Pancreas (tissue), 10 donors: ENCODE measurements around the gene KLF11. TPM values are rescaled to one million over a fixed set of nuclear protein-coding genes. Genes with fewer than 3 reads are reported as not detected.
A peak's percentile ranks its signal among the peaks of the same experiment; 100 is the strongest.

Experiments
- ATAC-seq, 4 donors: fragments of 200-7000 bp; cut with Tn5 transposase; one replicate each; pipeline versions ENCODE4 v1.8.0 to v1.9.1; 2020; ENCODE audit warnings: mild to moderate bottlenecking in 4 of 4, moderate library complexity in 4 of 4
- DNase-seq, 6 donors: peaks; one replicate each; pipeline ENCODE4 v3.0.0-alpha.2; 2020
- FAIRE-seq: peaks from 2 replicates; lab custom pipeline; 2012; peaks lifted over from hg19 to GRCh38; lab: Jason Lieb, UNC
- H3K27ac ChIP-seq, 4 donors: fragments of 200-600 bp; sonication (generic); 1 replicate in 3 of 4; 2 replicates in 1 of 4; pipeline versions ENCODE4 v1.5.0 to v1.8.0; 2020
- H3K27me3 ChIP-seq, 4 donors: fragments of 200-600 bp; one replicate each; pipeline ENCODE4 v1.8.0; 2021
- H3K36me3 ChIP-seq, 3 donors: fragments of 200-600 bp; sonication (generic) in 1 of 3; one replicate each; pipeline versions ENCODE4 v1.5.0 to v1.8.0; 2020 to 2021
- H3K4me1 ChIP-seq, 3 donors: fragments of 200-600 bp; one replicate each; pipeline ENCODE4 v1.8.0; 2021
- H3K4me3 ChIP-seq, 4 donors: fragments of 200-600 bp; sonication (generic) in 2 of 4; one replicate each; pipeline versions ENCODE4 v1.5.0 to v1.8.0; 2020 to 2021
- H3K9me3 ChIP-seq, 4 donors: fragments of 200-600 bp; one replicate each; pipeline ENCODE4 v1.8.0; 2021
- WGBS, 2 donors: extraction: QIAGEN DNeasy Blood & Tissue Kit; methylation state at CpG; one replicate each; pipeline ENCODE4 v1.1.7; 2013; 5-methylcytosine and 5-hydroxymethylcytosine counted together
- intact Hi-C, 3 donors: fragments of 100-400 bp; cut with DNase I; formaldehyde crosslinking; loops; one replicate each; pipeline versions ENCODE4 v1.11.1 to v1.14.2; 2022
- polyA plus RNA-seq, 2 donors: library from polyadenylated mRNA; stranded (reverse); fragments of 200-250 nt; gene quantifications; one replicate each; pipeline ENCODE4 v1.2.3, GENCODE V29; 2013
- total RNA-seq, 6 donors: library from RNA; stranded (reverse); fragmentation: NEBNext Ultra II Directional in 4 of 6; extraction: Animal tissue kit (Norgen Biotek cat#: 25700) in 4 of 6; gene quantifications; one replicate each; pipeline versions ENCODE4 v1.2.1 to v1.2.4, GENCODE V29; 2021 to 2023
- TF ChIP-seq, protein P1 (sequence below), 4 donors: fragments of 200-600 bp; sonication (generic) in 3 of 4; IDR thresholded peaks; one replicate each; pipeline versions ENCODE4 v1.5.0 to v1.8.0; 2021; ENCODE audit warnings: antibody characterized with exemption in 4 of 4
- donor health status: healthy with polysubstance abuse.
- donor health status: DM: no; HTN: no; CAD: no; lungs with moderate emphysema.
- donor health status: DM: no; HTN: no; CAD: no.
- donor health status: control.
- donor health status: control.
- donor health status: Bipolar disorder and iron deficiency.
- donor health status: DM: yes; HTN: yes; CAD: no.
- donor health status: DM: no; HTN: no; CAD: no.
- donor health status: DM: no; HTN: no; CAD: no.
- donor health status: DM: yes; HTN: yes; CAD: no.

The KLF11 gene
- total and polyA plus RNA-seq, 8 donors = 6.4 to 41.2 (median 21.3) TPM

DNA sequence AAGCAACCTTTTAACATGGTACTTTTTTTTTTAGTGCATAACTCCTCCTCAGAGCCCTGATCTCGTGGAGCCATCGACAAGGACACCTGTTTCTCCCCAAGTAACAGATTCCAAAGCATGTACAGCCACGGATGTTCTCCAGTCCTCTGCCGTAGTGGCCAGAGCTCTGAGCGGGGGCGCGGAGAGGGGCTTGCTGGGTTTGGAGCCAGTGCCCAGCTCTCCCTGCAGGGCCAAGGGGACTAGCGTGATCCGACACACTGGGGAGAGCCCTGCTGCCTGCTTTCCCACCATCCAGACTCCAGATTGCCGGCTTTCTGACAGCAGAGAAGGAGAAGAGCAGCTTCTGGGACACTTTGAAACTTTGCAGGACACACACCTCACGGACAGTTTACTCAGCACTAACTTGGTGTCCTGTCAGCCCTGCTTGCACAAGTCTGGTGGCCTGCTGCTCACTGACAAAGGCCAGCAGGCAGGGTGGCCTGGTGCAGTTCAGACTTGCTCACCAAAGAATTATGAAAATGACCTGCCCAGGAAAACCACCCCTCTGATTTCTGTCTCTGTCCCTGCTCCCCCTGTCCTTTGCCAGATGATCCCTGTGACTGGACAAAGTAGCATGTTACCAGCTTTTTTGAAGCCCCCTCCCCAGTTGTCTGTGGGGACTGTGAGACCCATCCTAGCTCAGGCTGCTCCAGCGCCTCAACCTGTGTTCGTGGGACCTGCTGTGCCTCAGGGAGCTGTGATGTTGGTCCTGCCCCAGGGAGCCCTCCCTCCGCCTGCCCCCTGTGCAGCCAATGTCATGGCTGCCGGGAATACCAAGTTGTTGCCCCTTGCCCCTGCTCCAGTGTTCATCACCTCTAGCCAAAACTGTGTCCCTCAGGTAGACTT, 4.5 kb downstream of the KLF11 start:
- ATAC-seq = no peak

DNA sequence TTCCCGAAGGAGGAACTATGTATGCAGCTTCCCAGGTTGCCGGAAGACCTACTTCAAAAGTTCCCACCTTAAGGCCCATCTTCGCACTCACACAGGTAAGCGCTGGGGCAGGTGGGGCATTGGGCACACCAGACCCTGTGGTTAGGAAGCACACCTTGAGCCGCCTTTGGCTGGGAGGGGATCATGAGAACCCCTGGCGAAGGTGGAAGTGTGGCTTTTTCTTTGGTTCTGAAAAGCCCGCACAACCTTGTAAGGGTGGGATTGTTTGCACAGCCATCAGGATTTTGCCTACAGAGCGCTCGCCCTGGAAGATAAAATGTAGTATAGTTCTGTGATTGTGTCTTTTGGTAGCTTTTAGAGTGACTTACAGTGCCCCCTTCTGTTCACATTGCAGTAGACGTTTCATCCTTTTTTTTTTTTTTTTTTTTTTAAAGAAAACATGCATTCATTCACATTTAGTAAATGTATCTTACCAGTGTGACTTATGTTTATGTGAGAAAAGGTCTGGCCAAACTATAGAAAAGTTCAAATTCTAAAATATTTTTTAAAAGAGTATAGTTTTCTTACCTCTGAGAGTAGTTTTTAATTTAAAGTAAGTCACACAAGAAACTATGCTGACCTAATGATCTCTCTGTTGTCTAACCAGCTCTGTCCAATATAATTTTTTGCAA, 5.3 kb downstream of the KLF11 start:
- FAIRE-seq (peak; percentile 91), ATAC-seq (peak in 2 of 4 donors; percentile 9 to 22), DNase-seq (peak in 3 of 6 donors; percentile 21 to 48 (median 31))
- TF ChIP-seq, protein P1, sequence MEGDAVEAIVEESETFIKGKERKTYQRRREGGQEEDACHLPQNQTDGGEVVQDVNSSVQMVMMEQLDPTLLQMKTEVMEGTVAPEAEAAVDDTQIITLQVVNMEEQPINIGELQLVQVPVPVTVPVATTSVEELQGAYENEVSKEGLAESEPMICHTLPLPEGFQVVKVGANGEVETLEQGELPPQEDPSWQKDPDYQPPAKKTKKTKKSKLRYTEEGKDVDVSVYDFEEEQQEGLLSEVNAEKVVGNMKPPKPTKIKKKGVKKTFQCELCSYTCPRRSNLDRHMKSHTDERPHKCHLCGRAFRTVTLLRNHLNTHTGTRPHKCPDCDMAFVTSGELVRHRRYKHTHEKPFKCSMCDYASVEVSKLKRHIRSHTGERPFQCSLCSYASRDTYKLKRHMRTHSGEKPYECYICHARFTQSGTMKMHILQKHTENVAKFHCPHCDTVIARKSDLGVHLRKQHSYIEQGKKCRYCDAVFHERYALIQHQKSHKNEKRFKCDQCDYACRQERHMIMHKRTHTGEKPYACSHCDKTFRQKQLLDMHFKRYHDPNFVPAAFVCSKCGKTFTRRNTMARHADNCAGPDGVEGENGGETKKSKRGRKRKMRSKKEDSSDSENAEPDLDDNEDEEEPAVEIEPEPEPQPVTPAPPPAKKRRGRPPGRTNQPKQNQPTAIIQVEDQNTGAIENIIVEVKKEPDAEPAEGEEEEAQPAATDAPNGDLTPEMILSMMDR (IDR thresholded peaks at IDR 0.05) = peak in 3 of 4 donors; percentile 42 to 49 (median 46)
- peaks cover 35 to 43% (median 40%) of the 10 kb centered on the region in 3 donors for H3K4me1 ChIP-seq
- H3K4me3 ChIP-seq = peak overlapping the region in 1 of 4 donors; percentile 22
- H3K27me3 ChIP-seq = no peaks in the 10 kb centered on the region
- peaks cover 0 to 58% (median 19%) of the 10 kb centered on the region in 3 donors for H3K36me3 ChIP-seq
- 48 to 50% methylated on average over 10 of the region's 10 CpGs for WGBS, 2 donors
- H3K27ac ChIP-seq = peak overlapping the region in 1 of 4 donors; percentile 10
- H3K9me3 ChIP-seq = no peaks in the 10 kb centered on the region
- intact Hi-C loops = loop anchor here in 2 of 3 donors (5.0 kb wide), 2 partner anchors 61 to 246 kb away; no protein-coding TSS in a partner anchor

More for the DNA sequence above, 4.5 kb downstream of the KLF11 start:
- Histone ChIP-seq H3K27ac (no peak overlapping the region), H3K9me3 (no peaks in the 10 kb centered on the region), H3K36me3 (peaks cover 0 to 51% (median 19%) of the 10 kb centered on the region in 3 donors), H3K4me1 (peaks cover 28 to 41% (median 32%) of the 10 kb centered on the region in 3 donors), H3K4me3 (peak overlapping the region in 1 of 4 donors; percentile 22), H3K27me3 (no peaks in the 10 kb centered on the region)
- whole genome bisulfite sequencing, 2 donors = 72 to 79% methylated on average over 15 of the region's 15 CpGs
- FAIRE-seq (no peak), DNase-seq (peak in 2 of 6 donors; percentile 57 to 64)
- TF ChIP-seq, protein P1 (IDR thresholded peaks at IDR 0.05) = no peak
- intact Hi-C loops = loop anchor here in 2 of 3 donors (5.0 kb wide), 2 partner anchors 61 to 246 kb away; no protein-coding TSS in a partner anchor

DNA sequence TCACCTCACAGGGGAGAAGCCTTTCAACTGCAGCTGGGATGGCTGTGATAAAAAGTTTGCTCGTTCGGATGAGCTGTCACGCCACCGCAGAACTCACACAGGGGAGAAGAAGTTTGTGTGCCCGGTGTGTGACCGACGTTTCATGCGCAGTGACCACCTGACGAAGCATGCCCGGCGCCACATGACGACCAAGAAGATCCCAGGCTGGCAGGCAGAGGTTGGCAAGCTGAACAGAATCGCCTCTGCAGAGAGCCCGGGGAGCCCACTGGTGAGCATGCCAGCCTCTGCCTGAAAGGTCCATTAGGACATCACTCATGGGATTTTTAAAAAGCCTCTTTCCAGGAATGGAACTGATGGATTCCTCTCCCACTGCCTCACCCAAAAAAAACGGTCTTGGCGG, 8.9 kb downstream of the KLF11 start:
- no peak overlapping the region for H3K27ac ChIP-seq
- WGBS, 2 donors = 81 to 85% methylated on average over 16 of the region's 16 CpGs
- FAIRE-seq (no peak), ATAC-seq (no peak), DNase-seq (no peak)
- no peaks in the 10 kb centered on the region for H3K9me3 ChIP-seq
- intact Hi-C loops = loop anchor here in 1 of 3 donors (10.0 kb wide), 1 partner anchor 247 kb away; no protein-coding TSS in a partner anchor
- TF ChIP-seq, protein P1 (IDR thresholded peaks at IDR 0.05) = no peak
- peaks cover 0 to 68% (median 15%) of the 10 kb centered on the region in 3 donors for H3K36me3 ChIP-seq
- H3K4me1 ChIP-seq = peaks cover 30 to 34% (median 30%) of the 10 kb centered on the region in 3 donors
- no peaks in the 10 kb centered on the region for H3K27me3 ChIP-seq
- no peak overlapping the region for H3K4me3 ChIP-seq

GRCh38 chr2:10053351-10053750, 10.0 kb downstream of the KLF11 start:
- Histone ChIP-seq H3K36me3 (peaks cover 0 to 59% (median 12%) of the 10 kb centered on the region in 3 donors), H3K4me1 (peaks cover 19 to 25% (median 21%) of the 10 kb centered on the region in 3 donors), H3K4me3 (no peak overlapping the region), H3K27me3 (no peaks in the 10 kb centered on the region), H3K27ac (peak overlapping the region in 2 of 4 donors; percentile 29 to 41), H3K9me3 (no peaks in the 10 kb centered on the region)
- DNase-seq (no peak), ATAC-seq (peak in 3 of 4 donors; percentile 33 to 54 (median 52)), FAIRE-seq (no peak)
- intact Hi-C loops = loop anchor here in 1 of 3 donors (10.0 kb wide), 1 partner anchor 249 kb away; no protein-coding TSS in a partner anchor
- WGBS, 2 donors = 10 to 13% methylated on average over 4 of the region's 4 CpGs
- TF ChIP-seq, protein P1 (IDR thresholded peaks at IDR 0.05) = no peak
